Calu3 (cell line): ENCODE measurements around the gene CDC42SE2. TPM values are rescaled to one million over a fixed set of nuclear protein-coding genes. Genes with fewer than 3 reads are reported as not detected.

Experiments used
- BruUV-seq: library from RNA; stranded (reverse); fragments of 400-500 nt; replicated peaks from 2 replicates; lab custom pipeline; 2021; lab: Mats Ljungman, UMichigan
- CTCF ChIA-PET: fragments of 300-600 bp; sonication (Branson Sonifier 250); formaldehyde crosslinking; loops from one replicate; lab custom pipeline; 2022; ENCODE audit warnings: antibody characterized with exemption; lab: Charles Lee
- DNase-seq: peaks from one replicate; pipeline ENCODE4 v3.0.0; 2022
- H3K27ac Mint-ChIP-seq: one replicate; pipeline ENCODE4 v1.8.0; 2022; ENCODE audit warnings: mixed read lengths; ENCODE audit not compliant: unreplicated experiment
- H3K27me3 Mint-ChIP-seq: one replicate; pipeline ENCODE4 v1.8.0; 2022; ENCODE audit warnings: mixed read lengths; ENCODE audit not compliant: unreplicated experiment
- H3K36me3 Mint-ChIP-seq: one replicate; pipeline ENCODE4 v1.8.0; 2022; ENCODE audit warnings: mild to moderate bottlenecking, moderate library complexity, mixed read lengths; ENCODE audit not compliant: insufficient read depth, unreplicated experiment
- H3K4me1 Mint-ChIP-seq: one replicate; pipeline ENCODE4 v1.8.0; 2022; ENCODE audit warnings: mild to moderate bottlenecking, low read depth, mixed read lengths; ENCODE audit not compliant: unreplicated experiment
- H3K4me3 Mint-ChIP-seq: one replicate; pipeline ENCODE4 v1.8.0; 2022; ENCODE audit warnings: mild to moderate bottlenecking, low read depth, moderate library complexity, mixed read lengths; ENCODE audit not compliant: unreplicated experiment
- H3K9me3 Mint-ChIP-seq: one replicate; pipeline ENCODE4 v1.8.0; 2022; ENCODE audit warnings: low read depth, mixed read lengths; ENCODE audit not compliant: unreplicated experiment
- CTCF ChIP-seq: fragments of 200-600 bp; IDR thresholded peaks from one replicate; pipeline ENCODE4 v1.8.0; 2022; ENCODE audit warnings: antibody characterized with exemption; ENCODE audit not compliant: unreplicated experiment
- intact Hi-C: fragments of 100-400 bp; cut with micrococcal nuclease; formaldehyde crosslinking; loops from one replicate; pipeline ENCODE4 v1.10.0; 2022; ENCODE audit not compliant: unreplicated experiment
- total RNA-seq: library from RNA; stranded (reverse); gene quantifications from 2 replicates; pipeline ENCODE4 v1.2.3, GENCODE V29; 2022

Gene CDC42SE2
- total RNA-seq, 1 experiment from 2014 or later = 63.9 TPM

GRCh38 chr5:131258733-131259132 lies 5.1 kb upstream of the CDC42SE2 start:
- H3K4me1 Mint-ChIP-seq = peaks cover 25% of the 10 kb centered on the region
- intact Hi-C loops = loop anchor here (1.0 kb wide), 1 partner anchor 87 kb away; no protein-coding TSS in a partner anchor
- BruUV-seq = no TSS peak
- no peaks in the 10 kb centered on the region for H3K27me3 Mint-ChIP-seq
- CTCF ChIA-PET = interaction anchor here (0.5 to 2.2 kb wide), 12 partner anchors 9 to 1373 kb away, joined by 3 to 8 read pairs (median 4); partner anchors contain the start of gene HINT1
- no peak for TF ChIP-seq CTCF
- H3K9me3 Mint-ChIP-seq = peaks cover 3% of the 10 kb centered on the region
- H3K4me3 Mint-ChIP-seq = peak overlapping the region; percentile 39
- peak overlapping the region; percentile 79 for H3K27ac Mint-ChIP-seq
- peaks cover 17% of the 10 kb centered on the region for H3K36me3 Mint-ChIP-seq
- peak; percentile 63 for DNase-seq

- no peak overlapping the region for H3K4me3 Mint-ChIP-seq
- H3K27me3 Mint-ChIP-seq = no peaks in the 10 kb centered on the region
- H3K27ac Mint-ChIP-seq = peak overlapping the region; percentile 79
- CTCF ChIA-PET = interaction anchor here (0.5 to 2.2 kb wide), 7 partner anchors 9 to 671 kb away, joined by 3 to 8 read pairs (median 4); no protein-coding TSS in a partner anchor
- no TSS peak for BruUV-seq
- peaks cover 25% of the 10 kb centered on the region for H3K4me1 Mint-ChIP-seq
- peaks cover 3% of the 10 kb centered on the region for H3K9me3 Mint-ChIP-seq
- no peak for TF ChIP-seq CTCF
- peaks cover 23% of the 10 kb centered on the region for H3K36me3 Mint-ChIP-seq
- intact Hi-C loops = no loop called here
- DNase-seq = no peak
Observed at GRCh38 chr5:131259326-131259725, 4.5 kb upstream of the CDC42SE2 start.

DNA sequence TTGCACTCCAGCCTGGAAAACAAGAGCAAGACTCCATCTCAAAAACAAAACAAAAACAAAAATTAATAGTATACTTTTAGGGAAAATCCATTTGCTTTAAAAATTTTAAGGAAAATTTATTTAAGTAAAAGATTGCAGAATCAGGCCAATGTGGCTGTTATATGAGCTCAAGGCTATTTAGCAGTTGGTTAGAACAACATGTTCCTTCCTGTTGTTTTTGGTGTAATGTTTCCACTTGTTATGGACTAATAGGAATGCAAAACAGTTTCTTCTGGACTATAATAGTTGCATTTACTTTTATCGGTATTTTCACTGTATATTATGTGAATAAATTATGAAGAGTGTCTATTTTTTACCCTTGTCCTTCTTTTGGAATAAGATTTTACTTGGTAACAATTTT lies 3.0 kb upstream of the CDC42SE2 start:
- Mint-ChIP-seq H3K9me3 (peaks cover 3% of the 10 kb centered on the region), H3K36me3 (peaks cover 38% of the 10 kb centered on the region), H3K27ac (no peak overlapping the region), H3K4me1 (peaks cover 25% of the 10 kb centered on the region), H3K27me3 (no peaks in the 10 kb centered on the region), H3K4me3 (no peak overlapping the region)
- CTCF ChIA-PET = no interaction called here
- BruUV-seq = no TSS peak
- no peak for DNase-seq
- intact Hi-C loops = no loop called here
- no peak for TF ChIP-seq CTCF

- no TSS peak for BruUV-seq
- Mint-ChIP-seq H3K27me3 (no peaks in the 10 kb centered on the region), H3K27ac (no peak overlapping the region), H3K4me1 (peaks cover 25% of the 10 kb centered on the region), H3K4me3 (no peak overlapping the region), H3K9me3 (peaks cover 3% of the 10 kb centered on the region), H3K36me3 (peaks cover 41% of the 10 kb centered on the region)
- DNase-seq = no peak
- intact Hi-C loops = no loop called here
- TF ChIP-seq CTCF = no peak
- CTCF ChIA-PET = interaction anchor here (0.7 to 1.1 kb wide), 5 partner anchors 11 to 1172 kb away, joined by 3 read pairs; no protein-coding TSS in a partner anchor
Observed at GRCh38 chr5:131261483-131261882, 2.4 kb upstream of the CDC42SE2 start.
